GM12878 (cell line): ENCODE measurements around the gene TOP1. TPM values are rescaled to one million over a fixed set of nuclear protein-coding genes. Genes with fewer than 3 reads are reported as not detected.

ENCODE experiments used
- ATAC-seq: fragments of 200-7000 bp; cut with Tn5 transposase; 3 replicates; pipeline ENCODE4 v1.9.1; 2020; ENCODE audit warnings: mild to moderate bottlenecking, moderate library complexity
- BruUV-seq: library from RNA; stranded (reverse); fragments of 400-500 nt; replicated peaks from 2 replicates; lab custom pipeline; 2021; lab: Mats Ljungman, UMichigan
- CTCF ChIA-PET: fragments of 300-600 bp; sonication (Branson Sonifier 250); formaldehyde crosslinking; extraction: SDS; loops from one replicate; lab custom pipeline; 2021; ENCODE audit warnings: inconsistent platforms; lab: Yijun Ruan, JAX
- POLR2A ChIA-PET: fragments of 350-600 bp; formaldehyde crosslinking; extraction: SDS; loops from one replicate; lab custom pipeline; 2021; ENCODE audit warnings: inconsistent platforms; lab: Charles Lee
- RAD21 ChIA-PET: fragments of 300-600 bp; sonication (Branson Sonifier 250); formaldehyde crosslinking; loops from one replicate; lab custom pipeline; 2023; ENCODE audit warnings: antibody characterized with exemption; ENCODE audit not compliant: unreplicated experiment; lab: Charles Lee
- SMC1A ChIA-PET: fragments of 300-600 bp; sonication (Branson Sonifier 250); formaldehyde crosslinking; loops from one replicate; lab custom pipeline; 2023; ENCODE audit not compliant: unreplicated experiment, uncharacterized antibody; lab: Charles Lee
- DNase-seq: peaks from one replicate; pipeline ENCODE4 v3.0.0-alpha.2; 2011; ENCODE audit warnings: low read depth, low spot score
- FAIRE-seq: peaks from 3 replicates; lab custom pipeline; 2011; peaks lifted over from hg19 to GRCh38; lab: Jason Lieb, UNC
- H2AFZ ChIP-seq: 2 replicates; pipeline ENCODE4 v1.6.0; 2011; ENCODE audit warnings: low read depth, low read length, control low read depth; ENCODE audit not compliant: control insufficient read depth
- H3K27ac ChIP-seq: 2 replicates; pipeline ENCODE4 v1.5.1; 2011; ENCODE audit warnings: control low read depth; ENCODE audit not compliant: control insufficient read depth, insufficient read depth
- H3K27me3 ChIP-seq, 2 experiments: replicated peaks in 1 of 2; 2 replicates each; pipeline versions ENCODE4 v1.6.0 to v1.6.1; 2011; ENCODE audit warnings: low read length in 1 of 2; ENCODE audit not compliant: control insufficient read depth in 2 of 2, insufficient read depth in 2 of 2
- H3K36me3 ChIP-seq, 2 experiments: 2 replicates each; pipeline ENCODE4 v1.5.1; 2011; ENCODE audit warnings: low read length in 1 of 2; ENCODE audit not compliant: control insufficient read depth in 2 of 2, insufficient read depth in 2 of 2
- H3K4me1 ChIP-seq: 2 replicates; pipeline ENCODE4 v1.6.1; 2011; ENCODE audit warnings: mild to moderate bottlenecking, low read length, moderate library complexity, mixed read lengths; ENCODE audit not compliant: control insufficient read depth, insufficient read depth
- H3K4me2 ChIP-seq: 2 replicates; pipeline ENCODE4 v1.6.0; 2011; ENCODE audit warnings: control low read depth; ENCODE audit not compliant: control insufficient read depth, insufficient read depth
- H3K4me3 ChIP-seq: fragments of 200-600 bp; sonication (generic); 2 replicates; pipeline ENCODE4 v1.5.1; 2016
- H3K79me2 ChIP-seq: 2 replicates; pipeline ENCODE4 v1.6.0; 2011; ENCODE audit warnings: low read length; ENCODE audit not compliant: control insufficient read depth, insufficient read depth
- H3K9ac ChIP-seq: 2 replicates; pipeline ENCODE4 v1.8.0; 2011; ENCODE audit warnings: low read length, control low read depth, mixed read lengths; ENCODE audit not compliant: control insufficient read depth, insufficient read depth
- H3K9me3 ChIP-seq: replicated peaks from 3 replicates; pipeline ENCODE4 v1.5.1; 2011; ENCODE audit warnings: mild to moderate bottlenecking, low read length; ENCODE audit not compliant: control insufficient read depth, insufficient read depth
- H4K20me1 ChIP-seq: 2 replicates; pipeline ENCODE4 v1.6.0; 2011; ENCODE audit not compliant: control insufficient read depth, insufficient read depth
- BHLHE40 ChIP-seq, 2 experiments: fragments of 450-650 bp in 1 of 2; IDR thresholded peaks; 2 replicates each; pipeline ENCODE4 v1.6.1; 2011 to 2017; ENCODE audit warnings: low read depth in 2 of 2, borderline replicate concordance in 1 of 2, improper control_type of control experiment in 1 of 2, low read length in 1 of 2, mild to moderate bottlenecking in 1 of 2
- CEBPB ChIP-seq, 2 experiments: fragments of 150-350 bp in 1 of 2; IDR thresholded peaks; 2 replicates each; pipeline ENCODE4 v1.6.1; 2012 to 2014; ENCODE audit warnings: low read depth in 2 of 2, low read length in 2 of 2, borderline replicate concordance in 1 of 2, inconsistent platforms in 1 of 2
- E2F8 ChIP-seq: fragments of 450-650 bp; IDR thresholded peaks from 2 replicates; pipeline ENCODE4 v1.6.1; 2018; ENCODE audit warnings: mild to moderate bottlenecking, low read depth, moderate library complexity; ENCODE audit not compliant: partially characterized antibody
- ETV6 ChIP-seq, 2 experiments: fragments of 450-650 bp in 1 of 2; IDR thresholded peaks in 1 of 2; conservative IDR thresholded peaks in 1 of 2; 2 replicates each; pipeline ENCODE4 v1.6.1; 2014; ENCODE audit warnings: antibody characterized with exemption in 1 of 2, borderline replicate concordance in 1 of 2, low read depth in 1 of 2, mild to moderate bottlenecking in 1 of 2, moderate library complexity in 1 of 2
- FOS ChIP-seq: IDR thresholded peaks from 3 replicates; pipeline ENCODE4 v1.6.1; 2011; ENCODE audit warnings: borderline replicate concordance; ENCODE audit not compliant: insufficient read length; ENCODE audit errors: extremely low read depth
- HDAC6 ChIP-seq: fragments of 200-600 bp; sonication (generic); IDR thresholded peaks from one replicate; pipeline ENCODE4 v1.8.0; 2017; ENCODE audit warnings: antibody characterized with exemption; ENCODE audit not compliant: unreplicated experiment
- MXI1 ChIP-seq: fragments of 150-350 bp; IDR thresholded peaks from 2 replicates; pipeline ENCODE4 v1.6.1; 2011; ENCODE audit warnings: low read depth, mild to moderate bottlenecking, inconsistent platforms, low read length, improper control_type of control experiment
- POLR2A ChIP-seq: IDR thresholded peaks from 2 replicates; pipeline ENCODE4 v1.6.1; 2011; ENCODE audit warnings: low read depth, mild to moderate bottlenecking, low read length
- POLR2AphosphoS5 ChIP-seq: IDR thresholded peaks from 2 replicates; pipeline ENCODE4 v1.6.1; 2011; ENCODE audit warnings: mild to moderate bottlenecking, low read length, inconsistent platforms
- SMC3 ChIP-seq: IDR thresholded peaks from 2 replicates; pipeline ENCODE4 v1.6.1; 2011; ENCODE audit warnings: low read length, improper control_type of control experiment, borderline replicate concordance
- TCF12 ChIP-seq: IDR thresholded peaks from 2 replicates; pipeline ENCODE4 v1.6.1; 2011; ENCODE audit warnings: low read depth, mild to moderate bottlenecking, low read length
- ZNF622 ChIP-seq: fragments of 450-650 bp; IDR thresholded peaks from 2 replicates; pipeline ENCODE4 v1.6.1; 2017; ENCODE audit warnings: mild to moderate bottlenecking, inconsistent platforms
- WGBS: methylation state at CpG from one replicate; pipeline ENCODE4 v1.1.6; 2016; ENCODE audit warnings: low lambda C conversion rate; ENCODE audit not compliant: insufficient replicate concordance, insufficient coverage; ENCODE audit errors: missing lambda C conversion rate; 5-methylcytosine and 5-hydroxymethylcytosine counted together
- in situ Hi-C: fragments of 300-500 bp; cut with MboI; formaldehyde crosslinking; loops from 9 replicates; pipeline ENCODE4 v1.14.3; 2018; ENCODE audit warnings: mixed read lengths
- intact Hi-C: fragments of 100-400 bp; cut with micrococcal nuclease; formaldehyde crosslinking; loops from one replicate; pipeline ENCODE4 v1.14.2; 2022; ENCODE audit not compliant: unreplicated experiment
- polyA plus RNA-seq, 11 experiments: library from polyadenylated mRNA; depleted of rRNA in 4 of 11; unstranded in 6 of 11; stranded (reverse) in 5 of 11; fragments of >200 nt; fragmentation: Nextera tagmentation in 4 of 11; fragmentation: Illumina TruSeq in 1 of 11; extraction: Ambion mirVana in 4 of 11; extraction: Trizol in 1 of 11; gene quantifications; 1 replicate in 1 of 11; 2 replicates in 10 of 11; pipeline versions ENCODE4 v1.2.1 to v1.2.3, GENCODE V29; 2011 to 2016; ENCODE audit warnings: inconsistent platforms in 2 of 11, missing spikeins in 2 of 11, low read depth in 1 of 11
- total RNA-seq, 4 experiments: library from RNA; depleted of rRNA in 3 of 4; stranded (reverse); fragments of >200 nt in 3 of 4; fragmentation: Illumina TruSeq in 1 of 4; extraction: Trizol in 1 of 4; gene quantifications; 2 replicates each; pipeline versions ENCODE4 v1.2.1 to v1.2.3, GENCODE V29; 2013 to 2021
- TF ChIP-seq, protein P1 (sequence below): IDR thresholded peaks from 2 replicates; pipeline ENCODE4 v1.6.1; 2012; ENCODE audit warnings: improper control_type of control experiment, low read depth, low read length; ENCODE audit not compliant: insufficient replicate concordance
- TF ChIP-seq, protein P2 (sequence below): fragments of 450-650 bp; IDR thresholded peaks from 2 replicates; pipeline ENCODE4 v1.6.1; 2014; ENCODE audit warnings: mild to moderate bottlenecking

Gene TOP1
- total and polyA plus RNA-seq, 10 of the 15 experiments (the other 5 are each of a cell fraction or from before 2014, with no cell fraction given), result 21.5 to 128 (median 47.3) TPM

GRCh38 chr20:41031243-41031619 is 2.6 kb downstream of the TOP1 start:
- 66% methylated on average over 2 of the region's 2 CpGs for WGBS
- no peaks in the 10 kb centered on the region for H3K9me3 ChIP-seq
- H3K9ac ChIP-seq, result peak overlapping the region; percentile 95; the same call in 1 of the 2 replicates
- peak; percentile 62 for FAIRE-seq
- H2AFZ ChIP-seq, result no peak overlapping the region
- H3K4me3 ChIP-seq, result peak overlapping the region; percentile 97
- ChIA-PET CTCF (interaction anchor here (0.8 to 24.4 kb wide), 11 partner anchors 10 to 1158 kb away, joined by 3 to 510 read pairs (median 7); no protein-coding TSS in a partner anchor), POLR2A (interaction anchor here (1.0 to 8.1 kb wide), 9 partner anchors 11 to 49 kb away, joined by 3 to 214 read pairs (median 3); no protein-coding TSS in a partner anchor), SMC1A (interaction anchor here (0.6 to 9.3 kb wide), 19 partner anchors 9 to 126 kb away, joined by 3 to 178 read pairs (median 9); no protein-coding TSS in a partner anchor), RAD21 (interaction anchor here (0.6 to 27.8 kb wide), 14 partner anchors 12 to 103 kb away, joined by 3 to 696 read pairs (median 6); no protein-coding TSS in a partner anchor)
- in situ Hi-C loops (no loop called here), intact Hi-C loops (loop anchor here (5.0 kb wide), 1 partner anchor 46 kb away; no protein-coding TSS in a partner anchor)
- H3K4me1 ChIP-seq, result peaks cover 5% of the 10 kb centered on the region
- peaks cover 77% of the 10 kb centered on the region for H3K79me2 ChIP-seq
- H3K4me2 ChIP-seq, result peak overlapping the region; percentile 70
- no peak for ATAC-seq
- peaks cover 0 to 2% of the 10 kb centered on the region in 2 experiments; a peak in 2 of 4 replicates for H3K36me3 ChIP-seq
- 0 out of 2 replicates have a peak overlapping the region, but pooled peaks have one; percentile 5 for H3K27ac ChIP-seq
- no TSS peak for BruUV-seq
- H3K27me3 ChIP-seq, result no peaks in the 10 kb centered on the region
- H4K20me1 ChIP-seq, result no peaks in the 10 kb centered on the region
- DNase-seq, result no peak
- no peak for TF ChIP-seq SMC3
- no peak for TF ChIP-seq ETV6 (conservative IDR thresholded peaks at IDR 0.05 in 1 of 2, IDR thresholded peaks at IDR 0.05 in 1 of 2; ENCODE audit: borderline replicate concordance in 1 of 2, low read depth in 1 of 2)
- no peak for TF ChIP-seq CEBPB (IDR thresholded peaks at IDR 0.05; ENCODE audit: borderline replicate concordance in 1 of 2, low read depth in 2 of 2, low read length in 2 of 2)
- TF ChIP-seq HDAC6, result no peak
- no peak for TF ChIP-seq MXI1
- peak; percentile 57 to 64; a peak in 3 of 4 replicates for TF ChIP-seq BHLHE40 (IDR thresholded peaks at IDR 0.05; ENCODE audit: borderline replicate concordance in 1 of 2, low read depth in 2 of 2, low read length in 1 of 2)
- TF ChIP-seq TCF12, result no peak
- TF ChIP-seq, protein P1, sequence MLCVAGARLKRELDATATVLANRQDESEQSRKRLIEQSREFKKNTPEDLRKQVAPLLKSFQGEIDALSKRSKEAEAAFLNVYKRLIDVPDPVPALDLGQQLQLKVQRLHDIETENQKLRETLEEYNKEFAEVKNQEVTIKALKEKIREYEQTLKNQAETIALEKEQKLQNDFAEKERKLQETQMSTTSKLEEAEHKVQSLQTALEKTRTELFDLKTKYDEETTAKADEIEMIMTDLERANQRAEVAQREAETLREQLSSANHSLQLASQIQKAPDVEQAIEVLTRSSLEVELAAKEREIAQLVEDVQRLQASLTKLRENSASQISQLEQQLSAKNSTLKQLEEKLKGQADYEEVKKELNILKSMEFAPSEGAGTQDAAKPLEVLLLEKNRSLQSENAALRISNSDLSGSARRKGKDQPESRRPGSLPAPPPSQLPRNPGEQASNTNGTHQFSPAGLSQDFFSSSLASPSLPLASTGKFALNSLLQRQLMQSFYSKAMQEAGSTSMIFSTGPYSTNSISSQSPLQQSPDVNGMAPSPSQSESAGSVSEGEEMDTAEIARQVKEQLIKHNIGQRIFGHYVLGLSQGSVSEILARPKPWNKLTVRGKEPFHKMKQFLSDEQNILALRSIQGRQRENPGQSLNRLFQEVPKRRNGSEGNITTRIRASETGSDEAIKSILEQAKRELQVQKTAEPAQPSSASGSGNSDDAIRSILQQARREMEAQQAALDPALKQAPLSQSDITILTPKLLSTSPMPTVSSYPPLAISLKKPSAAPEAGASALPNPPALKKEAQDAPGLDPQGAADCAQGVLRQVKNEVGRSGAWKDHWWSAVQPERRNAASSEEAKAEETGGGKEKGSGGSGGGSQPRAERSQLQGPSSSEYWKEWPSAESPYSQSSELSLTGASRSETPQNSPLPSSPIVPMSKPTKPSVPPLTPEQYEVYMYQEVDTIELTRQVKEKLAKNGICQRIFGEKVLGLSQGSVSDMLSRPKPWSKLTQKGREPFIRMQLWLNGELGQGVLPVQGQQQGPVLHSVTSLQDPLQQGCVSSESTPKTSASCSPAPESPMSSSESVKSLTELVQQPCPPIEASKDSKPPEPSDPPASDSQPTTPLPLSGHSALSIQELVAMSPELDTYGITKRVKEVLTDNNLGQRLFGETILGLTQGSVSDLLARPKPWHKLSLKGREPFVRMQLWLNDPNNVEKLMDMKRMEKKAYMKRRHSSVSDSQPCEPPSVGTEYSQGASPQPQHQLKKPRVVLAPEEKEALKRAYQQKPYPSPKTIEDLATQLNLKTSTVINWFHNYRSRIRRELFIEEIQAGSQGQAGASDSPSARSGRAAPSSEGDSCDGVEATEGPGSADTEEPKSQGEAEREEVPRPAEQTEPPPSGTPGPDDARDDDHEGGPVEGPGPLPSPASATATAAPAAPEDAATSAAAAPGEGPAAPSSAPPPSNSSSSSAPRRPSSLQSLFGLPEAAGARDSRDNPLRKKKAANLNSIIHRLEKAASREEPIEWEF, result peak; percentile 18
- TF ChIP-seq, protein P2, sequence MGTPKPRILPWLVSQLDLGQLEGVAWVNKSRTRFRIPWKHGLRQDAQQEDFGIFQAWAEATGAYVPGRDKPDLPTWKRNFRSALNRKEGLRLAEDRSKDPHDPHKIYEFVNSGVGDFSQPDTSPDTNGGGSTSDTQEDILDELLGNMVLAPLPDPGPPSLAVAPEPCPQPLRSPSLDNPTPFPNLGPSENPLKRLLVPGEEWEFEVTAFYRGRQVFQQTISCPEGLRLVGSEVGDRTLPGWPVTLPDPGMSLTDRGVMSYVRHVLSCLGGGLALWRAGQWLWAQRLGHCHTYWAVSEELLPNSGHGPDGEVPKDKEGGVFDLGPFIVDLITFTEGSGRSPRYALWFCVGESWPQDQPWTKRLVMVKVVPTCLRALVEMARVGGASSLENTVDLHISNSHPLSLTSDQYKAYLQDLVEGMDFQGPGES, result no peak
- TF ChIP-seq FOS, result no peak
- TF ChIP-seq E2F8, result no peak
- 0 out of 2 replicates have a peak, but pooled peaks have one; percentile 8 for TF ChIP-seq POLR2AphosphoS5
- no peak for TF ChIP-seq ZNF622
- TF ChIP-seq POLR2A, result no peak
